ENCODE data around the gene SEZ6L. TPM values are rescaled to one million over a fixed set of nuclear protein-coding genes. Genes with fewer than 3 reads are reported as not detected.

SEZ6L gene
- total RNA-seq, 1 experiment from 2014 or later, result not detected

GRCh38 chr22:26364066-26365015 is 195.1 kb downstream of the SEZ6L start:
- Histone ChIP-seq H3K9me3 (ENCODE audit: control insufficient read depth in 1 of 2, insufficient read depth in 1 of 2, low read depth in 1 of 2, low read length in 2 of 2) (no peaks in the 10 kb centered on the region), H3K9ac (ENCODE audit: low read length) (no peak overlapping the region), H2AFZ (ENCODE audit: low read depth, low read length, poor library complexity, severe bottlenecking) (no peak overlapping the region), H3K79me2 (ENCODE audit: insufficient read depth, low read length) (no peaks in the 10 kb centered on the region), H3K27ac (ENCODE audit: low read depth, low read length) (no peak overlapping the region), H3K9me2 (ENCODE audit: insufficient read depth) (no peaks in the 10 kb centered on the region), H3K27me3 (ENCODE audit: insufficient read depth, low read length) (0 out of 2 replicates have a peak, but pooled peaks cover 3% of the 10 kb centered on the region), H3K36me3 (ENCODE audit: control insufficient read depth in 1 of 2, insufficient read depth in 2 of 2, low read length in 2 of 2) (no peaks in the 10 kb centered on the region), H4K20me1 (ENCODE audit: insufficient read depth) (no peaks in the 10 kb centered on the region), H3K4me1 (ENCODE audit: control insufficient read depth in 1 of 2, insufficient read depth in 2 of 2, low read length in 2 of 2) (peaks cover 4 to 13% of the 10 kb centered on the region in 2 experiments; a peak in 3 of 4 replicates), H3K4me3 (replicated peaks in 1 of 2; ENCODE audit: low read depth in 1 of 2, low read length in 2 of 2) (no peak overlapping the region), H3K4me2 (ENCODE audit: low read length) (no peak overlapping the region)
- intact Hi-C loops (cut with micrococcal nuclease), result loop anchor here (1.0 kb wide), 1 partner anchor 97 kb away; no protein-coding TSS in a partner anchor
- DNase-seq (ENCODE audit: low read depth, low spot score) (peak; percentile 79), ATAC-seq (peak; percentile 89)
- no TSS peak for BruUV-seq (replicated peaks)
- ChIA-PET POLR2A (interaction anchor here (0.6 kb wide), 1 partner anchor 98 kb away, joined by 3 read pairs; no protein-coding TSS in a partner anchor), CTCF (interaction anchor here (0.5 to 4.5 kb wide), 19 partner anchors 11 to 1780 kb away, joined by 3 to 35 read pairs (median 3); partner anchors contain the start of genes HPS4, SRRD and TFIP11), RAD21 (ENCODE audit: low non-redundant PET in 1 of 2, low total read pairs in 2 of 2, uncharacterized antibody in 2 of 2, unreplicated experiment in 2 of 2) (interaction anchor here (0.6 to 0.7 kb wide), 4 partner anchors 98 to 314 kb away, joined by 3 to 5 read pairs (median 3); no protein-coding TSS in a partner anchor)
- TF ChIP-seq ZNF274 (IDR thresholded peaks at IDR 0.05; ENCODE audit: low read depth, low read length) (no peak), EZH2phosphoT487 (IDR thresholded peaks at IDR 0.05; ENCODE audit: borderline replicate concordance) (no peak), ZFX (IDR thresholded peaks at IDR 0.05) (no peak), RAD21 (IDR thresholded peaks at IDR 0.05; ENCODE audit: low read depth) (peak; percentile 68), EGR1 (IDR thresholded peaks at IDR 0.05; ENCODE audit: low read depth) (no peak), CTCF (IDR thresholded peaks at IDR 0.05 in 2 of 3, conservative IDR thresholded peaks at IDR 0.05 in 1 of 3; ENCODE audit: borderline replicate concordance in 1 of 3, insufficient read depth in 1 of 3, low read depth in 2 of 3, low read length in 2 of 3) (peak; percentile 44 to 79 (median 73); a peak in 5 of 6 replicates)
- TF ChIP-seq, protein P1, sequence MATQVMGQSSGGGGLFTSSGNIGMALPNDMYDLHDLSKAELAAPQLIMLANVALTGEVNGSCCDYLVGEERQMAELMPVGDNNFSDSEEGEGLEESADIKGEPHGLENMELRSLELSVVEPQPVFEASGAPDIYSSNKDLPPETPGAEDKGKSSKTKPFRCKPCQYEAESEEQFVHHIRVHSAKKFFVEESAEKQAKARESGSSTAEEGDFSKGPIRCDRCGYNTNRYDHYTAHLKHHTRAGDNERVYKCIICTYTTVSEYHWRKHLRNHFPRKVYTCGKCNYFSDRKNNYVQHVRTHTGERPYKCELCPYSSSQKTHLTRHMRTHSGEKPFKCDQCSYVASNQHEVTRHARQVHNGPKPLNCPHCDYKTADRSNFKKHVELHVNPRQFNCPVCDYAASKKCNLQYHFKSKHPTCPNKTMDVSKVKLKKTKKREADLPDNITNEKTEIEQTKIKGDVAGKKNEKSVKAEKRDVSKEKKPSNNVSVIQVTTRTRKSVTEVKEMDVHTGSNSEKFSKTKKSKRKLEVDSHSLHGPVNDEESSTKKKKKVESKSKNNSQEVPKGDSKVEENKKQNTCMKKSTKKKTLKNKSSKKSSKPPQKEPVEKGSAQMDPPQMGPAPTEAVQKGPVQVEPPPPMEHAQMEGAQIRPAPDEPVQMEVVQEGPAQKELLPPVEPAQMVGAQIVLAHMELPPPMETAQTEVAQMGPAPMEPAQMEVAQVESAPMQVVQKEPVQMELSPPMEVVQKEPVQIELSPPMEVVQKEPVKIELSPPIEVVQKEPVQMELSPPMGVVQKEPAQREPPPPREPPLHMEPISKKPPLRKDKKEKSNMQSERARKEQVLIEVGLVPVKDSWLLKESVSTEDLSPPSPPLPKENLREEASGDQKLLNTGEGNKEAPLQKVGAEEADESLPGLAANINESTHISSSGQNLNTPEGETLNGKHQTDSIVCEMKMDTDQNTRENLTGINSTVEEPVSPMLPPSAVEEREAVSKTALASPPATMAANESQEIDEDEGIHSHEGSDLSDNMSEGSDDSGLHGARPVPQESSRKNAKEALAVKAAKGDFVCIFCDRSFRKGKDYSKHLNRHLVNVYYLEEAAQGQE (IDR thresholded peaks at IDR 0.05; ENCODE audit: low read depth), result no peak
- TF ChIP-seq, protein P2, sequence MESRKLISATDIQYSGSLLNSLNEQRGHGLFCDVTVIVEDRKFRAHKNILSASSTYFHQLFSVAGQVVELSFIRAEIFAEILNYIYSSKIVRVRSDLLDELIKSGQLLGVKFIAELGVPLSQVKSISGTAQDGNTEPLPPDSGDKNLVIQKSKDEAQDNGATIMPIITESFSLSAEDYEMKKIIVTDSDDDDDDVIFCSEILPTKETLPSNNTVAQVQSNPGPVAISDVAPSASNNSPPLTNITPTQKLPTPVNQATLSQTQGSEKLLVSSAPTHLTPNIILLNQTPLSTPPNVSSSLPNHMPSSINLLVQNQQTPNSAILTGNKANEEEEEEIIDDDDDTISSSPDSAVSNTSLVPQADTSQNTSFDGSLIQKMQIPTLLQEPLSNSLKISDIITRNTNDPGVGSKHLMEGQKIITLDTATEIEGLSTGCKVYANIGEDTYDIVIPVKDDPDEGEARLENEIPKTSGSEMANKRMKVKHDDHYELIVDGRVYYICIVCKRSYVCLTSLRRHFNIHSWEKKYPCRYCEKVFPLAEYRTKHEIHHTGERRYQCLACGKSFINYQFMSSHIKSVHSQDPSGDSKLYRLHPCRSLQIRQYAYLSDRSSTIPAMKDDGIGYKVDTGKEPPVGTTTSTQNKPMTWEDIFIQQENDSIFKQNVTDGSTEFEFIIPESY (IDR thresholded peaks at IDR 0.05; ENCODE audit: extremely low read depth, insufficient replicate concordance, low read length), result no peak

All from HCT116 (cell line).